ENCODE results near the gene KCNMA1.

- TF ChIP-seq CTCF (IDR thresholded peaks at IDR 0.05) (no peak), POLR2A (IDR thresholded peaks at IDR 0.05) (no peak)
Measured at GRCh38 chr10:77504196-77504872, 133.3 kb downstream of the KCNMA1 start.

Data from vagina (tissue), 2 donors.